HepG2 (cell line): Measurements from ENCODE around the gene MLH1. TPM values are rescaled to one million over a fixed set of nuclear protein-coding genes. Genes with fewer than 3 reads are reported as not detected.

Experiments used
- ATAC-seq: fragments of 200-7000 bp; cut with Tn5 transposase; 3 replicates; pipeline ENCODE4 v1.9.1; 2020; ENCODE audit warnings: mild to moderate bottlenecking, moderate library complexity
- BruUV-seq: library from RNA; stranded (reverse); fragments of 400-500 nt; replicated peaks from 2 replicates; lab custom pipeline; 2021; lab: Mats Ljungman, UMichigan
- CTCF ChIA-PET: fragments of 300-600 bp; formaldehyde crosslinking; extraction: SDS; loops from one replicate; lab custom pipeline; 2021; ENCODE audit warnings: low total read pairs, inconsistent platforms, low intra/inter-chr PET ratio; lab: Yijun Ruan, JAX
- POLR2A ChIA-PET: fragments of 350-600 bp; sonication (Branson Sonifier 250); formaldehyde crosslinking; loops from one replicate; lab custom pipeline; 2020; ENCODE audit warnings: antibody characterized with exemption, inconsistent platforms; lab: Yijun Ruan, JAX
- DNase-seq: peaks from one replicate; pipeline ENCODE4 v3.0.0-alpha.2; 2015; ENCODE audit warnings: low spot score
- FAIRE-seq: peaks from 3 replicates; lab custom pipeline; 2011; peaks lifted over from hg19 to GRCh38; lab: Jason Lieb, UNC
- H2AFZ ChIP-seq: one replicate; pipeline ENCODE4 v1.6.1; 2011; ENCODE audit warnings: low read length, inconsistent platforms
- H3K27ac ChIP-seq: fragments of 300-600 bp; 3 replicates; pipeline ENCODE4 v1.8.0; 2011; ENCODE audit warnings: mixed run types, mild to moderate bottlenecking, mixed read lengths, low read length, inconsistent platforms; ENCODE audit not compliant: insufficient read depth; ENCODE audit errors: extremely low read length
- H3K27me3 ChIP-seq, 2 experiments: fragments of 200-600 bp in 1 of 2; 2 replicates in 1 of 2; 3 replicates in 1 of 2; pipeline versions ENCODE4 v1.6.0 to v1.8.0; 2011; ENCODE audit warnings: low read length in 2 of 2, mild to moderate bottlenecking in 2 of 2, moderate library complexity in 2 of 2, inconsistent platforms in 1 of 2; ENCODE audit not compliant: insufficient read depth in 2 of 2, control insufficient read depth in 1 of 2
- H3K36me3 ChIP-seq, 2 experiments: fragments of 200-600 bp in 1 of 2; replicated peaks in 1 of 2; 2 replicates in 1 of 2; 3 replicates in 1 of 2; pipeline versions ENCODE4 v1.5.1 to v1.8.0; 2011; ENCODE audit warnings: low read length in 2 of 2, inconsistent platforms in 1 of 2; ENCODE audit not compliant: insufficient read depth in 2 of 2, control insufficient read depth in 1 of 2
- H3K4me1 ChIP-seq: 2 replicates; pipeline ENCODE4 v1.5.1; 2012; ENCODE audit warnings: low read length, inconsistent platforms; ENCODE audit not compliant: insufficient read depth
- H3K4me2 ChIP-seq: 2 replicates; pipeline ENCODE4 v1.6.0; 2011; ENCODE audit warnings: low read depth, low read length, inconsistent platforms
- H3K4me3 ChIP-seq, 3 experiments: fragments of 200-600 bp in 1 of 3; sonication (generic), shearing (Covaris generic) in 1 of 3; replicated peaks in 1 of 3; 2 replicates each; pipeline ENCODE4 v1.5.1; 2011 to 2016; ENCODE audit warnings: low read length in 3 of 3, inconsistent platforms in 2 of 3, low read depth in 2 of 3, mild to moderate bottlenecking in 2 of 3, control low read depth in 1 of 3, mixed read lengths in 1 of 3; ENCODE audit not compliant: insufficient read depth in 1 of 3
- H3K79me2 ChIP-seq: one replicate; pipeline ENCODE4 v1.6.1; 2011; ENCODE audit warnings: low read length, inconsistent platforms; ENCODE audit not compliant: insufficient read depth
- H3K9ac ChIP-seq: 2 replicates; pipeline ENCODE4 v1.6.0; 2011; ENCODE audit warnings: mild to moderate bottlenecking, low read depth, low read length, inconsistent platforms; ENCODE audit not compliant: insufficient read depth
- H3K9me3 ChIP-seq: 2 replicates; pipeline ENCODE4 v1.5.1; 2012; ENCODE audit warnings: mild to moderate bottlenecking, low read length
- H4K20me1 ChIP-seq: 2 replicates; pipeline ENCODE4 v1.6.0; 2011; ENCODE audit warnings: inconsistent platforms, mild to moderate bottlenecking, low read length, moderate library complexity; ENCODE audit not compliant: insufficient read depth
- ATAD3A ChIP-seq: sonication (generic); formaldehyde crosslinking; IDR thresholded peaks from 2 replicates; pipeline ENCODE4 v1.4.0; 2020; ENCODE audit warnings: missing genetic modification reagents
- ATF1 ChIP-seq: IDR thresholded peaks from 2 replicates; pipeline ENCODE4 v1.6.1; 2016; ENCODE audit warnings: mild to moderate bottlenecking, control low read depth
- GABPB1 ChIP-seq: IDR thresholded peaks from 2 replicates; pipeline ENCODE4 v1.6.1; 2016; ENCODE audit warnings: mild to moderate bottlenecking, missing genetic modification reagents, moderate library complexity, missing compliant biosample characterization
- HIC2 ChIP-seq: sonication (generic); formaldehyde crosslinking; IDR thresholded peaks from 2 replicates; pipeline ENCODE4 v1.9.0; 2022; ENCODE audit warnings: low read depth, missing genetic modification reagents
- KMT2A ChIP-seq: sonication (generic); formaldehyde crosslinking; IDR thresholded peaks from 2 replicates; pipeline ENCODE4 v1.4.0; 2020; ENCODE audit warnings: missing genetic modification reagents
- NFATC3 ChIP-seq: sonication (generic); formaldehyde crosslinking; IDR thresholded peaks from 2 replicates; pipeline ENCODE4 v1.5.1; 2020; ENCODE audit warnings: mild to moderate bottlenecking, missing genetic modification reagents
- NR0B2 ChIP-seq: sonication (generic); formaldehyde crosslinking; IDR thresholded peaks from 2 replicates; pipeline ENCODE4 v1.4.0; 2020; ENCODE audit warnings: mild to moderate bottlenecking, missing genetic modification reagents
- ONECUT2 ChIP-seq: sonication (generic); formaldehyde crosslinking; IDR thresholded peaks from 2 replicates; pipeline ENCODE4 v1.4.0; 2020; ENCODE audit warnings: missing genetic modification reagents
- RAD51 ChIP-seq: fragments of 450-650 bp; IDR thresholded peaks from 2 replicates; pipeline ENCODE4 v1.6.1; 2016; ENCODE audit warnings: borderline replicate concordance
- SNAPC2 ChIP-seq: sonication (generic); formaldehyde crosslinking; IDR thresholded peaks from 2 replicates; pipeline ENCODE4 v1.8.1; 2022; ENCODE audit warnings: mild to moderate bottlenecking, missing genetic modification reagents
- TFAP4 ChIP-seq: sonication (generic); IDR thresholded peaks from 2 replicates; pipeline ENCODE4 v1.6.1; 2016; ENCODE audit warnings: low read depth, borderline replicate concordance
- TFDP2 ChIP-seq: sonication (generic); formaldehyde crosslinking; IDR thresholded peaks from 2 replicates; pipeline ENCODE4 v1.4.0; 2020; ENCODE audit warnings: missing genetic modification reagents
- ZBTB21 ChIP-seq: sonication (generic); formaldehyde crosslinking; IDR thresholded peaks from 2 replicates; pipeline ENCODE4 v1.4.0; 2020; ENCODE audit warnings: missing genetic modification reagents
- ZNF513 ChIP-seq: sonication (generic); formaldehyde crosslinking; conservative IDR thresholded peaks from 2 replicates; pipeline ENCODE4 v1.5.0; 2020; ENCODE audit warnings: missing genetic modification reagents
- ZNF619 ChIP-seq: sonication (generic); formaldehyde crosslinking; IDR thresholded peaks from 2 replicates; pipeline ENCODE4 v1.4.0; 2020; ENCODE audit warnings: mild to moderate bottlenecking, missing genetic modification reagents
- WGBS: methylation state at CpG from one replicate; pipeline ENCODE4 v1.1.6; 2017; ENCODE audit warnings: low lambda C conversion rate; 5-methylcytosine and 5-hydroxymethylcytosine counted together
- in situ Hi-C: cut with HindIII; loops from 2 replicates; pipeline ENCODE4 v1.10.0; 2017; ENCODE audit warnings: low pct_unique_long_range_greater_than_20kb; ENCODE audit not compliant: extremely low pct_ligation_motif_present
- intact Hi-C: fragments of 100-400 bp; cut with micrococcal nuclease; formaldehyde crosslinking; loops from one replicate; pipeline ENCODE4 v1.10.0; 2022; ENCODE audit not compliant: unreplicated experiment
- polyA plus RNA-seq, 8 experiments: library from polyadenylated mRNA; depleted of rRNA in 3 of 8; stranded (reverse) in 7 of 8; unstranded in 1 of 8; fragments of >200 nt; fragmentation: Illumina TruSeq in 4 of 8; extraction: Trizol in 4 of 8; gene quantifications; 2 replicates each; pipeline versions ENCODE4 v1.2.1 to v1.2.3, GENCODE V29; 2011 to 2016; ENCODE audit warnings: low read depth in 4 of 8, missing spikeins in 1 of 8, mixed read lengths in 1 of 8; ENCODE audit not compliant: insufficient read depth in 1 of 8
- total RNA-seq, 5 experiments: library from RNA; depleted of rRNA; stranded (reverse); fragments of >200 nt; fragmentation: Illumina TruSeq; extraction: Trizol; gene quantifications; 2 replicates each; pipeline ENCODE4 v1.2.3, GENCODE V29; 2016; ENCODE audit warnings: low read depth in 1 of 5
- TF ChIP-seq, protein P1 (sequence below): IDR thresholded peaks from 2 replicates; pipeline ENCODE4 v1.6.1; 2016; ENCODE audit warnings: low read depth
- TF ChIP-seq, protein P2 (sequence below): sonication (generic); formaldehyde crosslinking; IDR thresholded peaks from 2 replicates; pipeline ENCODE4 v1.5.1; 2020; ENCODE audit warnings: missing genetic modification reagents, mild to moderate bottlenecking, borderline replicate concordance

MLH1 gene
- total and polyA plus RNA-seq, 2 of the 13 experiments (the other 11 are each of a cell fraction or from before 2014, with no cell fraction given) = 29.5 to 70.8 TPM

DNA sequence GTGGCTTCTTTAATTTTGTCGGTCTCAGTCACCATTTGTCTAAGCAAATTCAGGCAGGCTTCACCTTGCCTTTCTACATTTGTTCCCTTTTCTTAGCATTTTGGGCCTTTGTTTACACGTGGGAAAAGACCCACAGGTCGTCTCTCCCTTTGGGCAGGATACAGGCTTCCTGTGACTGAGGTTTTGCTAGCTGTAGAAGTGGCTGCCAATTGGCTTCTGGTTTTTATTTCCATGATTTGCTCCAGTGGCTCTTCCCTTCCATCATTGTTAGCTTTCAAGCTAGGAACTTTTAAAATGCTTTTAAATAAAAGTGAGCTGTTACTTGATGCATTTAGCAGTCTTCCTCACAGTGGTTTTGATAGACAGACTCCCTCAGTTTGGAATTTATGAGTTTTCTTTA, 37.3 kb downstream of the MLH1 start:
- Histone ChIP-seq H3K27ac (no peak overlapping the region), H3K27me3 (no peaks in the 10 kb centered on the region), H4K20me1 (no peaks in the 10 kb centered on the region), H3K4me1 (no peaks in the 10 kb centered on the region), H3K9ac (no peak overlapping the region), H2AFZ (no peak overlapping the region), H3K4me2 (no peak overlapping the region), H3K9me3 (no peaks in the 10 kb centered on the region), H3K4me3 (no peak overlapping the region), H3K36me3 (peaks cover 18 to 76% of the 10 kb centered on the region in 2 experiments), H3K79me2 (no peaks in the 10 kb centered on the region)
- POLR2A ChIA-PET = no interaction called here
- in situ Hi-C loops (no loop called here), intact Hi-C loops (no loop called here)
- 96% methylated on average over 3 of the region's 3 CpGs for WGBS
- CTCF ChIA-PET = no interaction called here
- DNase-seq (no peak), FAIRE-seq (no peak), ATAC-seq (no peak)
- BruUV-seq = no TSS peak
- no peak for TF ChIP-seq KMT2A
- no peak for TF ChIP-seq RAD51
- TF ChIP-seq, protein P1, sequence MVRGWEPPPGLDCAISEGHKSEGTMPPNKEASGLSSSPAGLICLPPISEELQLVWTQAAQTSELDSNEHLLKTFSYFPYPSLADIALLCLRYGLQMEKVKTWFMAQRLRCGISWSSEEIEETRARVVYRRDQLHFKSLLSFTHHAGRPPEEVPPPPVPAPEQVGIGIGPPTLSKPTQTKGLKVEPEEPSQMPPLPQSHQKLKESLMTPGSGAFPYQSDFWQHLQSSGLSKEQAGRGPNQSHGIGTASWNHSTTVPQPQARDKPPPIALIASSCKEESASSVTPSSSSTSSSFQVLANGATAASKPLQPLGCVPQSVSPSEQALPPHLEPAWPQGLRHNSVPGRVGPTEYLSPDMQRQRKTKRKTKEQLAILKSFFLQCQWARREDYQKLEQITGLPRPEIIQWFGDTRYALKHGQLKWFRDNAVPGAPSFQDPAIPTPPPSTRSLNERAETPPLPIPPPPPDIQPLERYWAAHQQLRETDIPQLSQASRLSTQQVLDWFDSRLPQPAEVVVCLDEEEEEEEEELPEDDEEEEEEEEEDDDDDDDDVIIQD (CRISPR knock-in tag) = no peak
- TF ChIP-seq ATF1 (CRISPR knock-in tag) = no peak
- TF ChIP-seq TFAP4 = no peak
- no peak for TF ChIP-seq ONECUT2 (CRISPR knock-in tag)
- TF ChIP-seq ZNF619 (CRISPR knock-in tag) = no peak
- TF ChIP-seq, protein P2, sequence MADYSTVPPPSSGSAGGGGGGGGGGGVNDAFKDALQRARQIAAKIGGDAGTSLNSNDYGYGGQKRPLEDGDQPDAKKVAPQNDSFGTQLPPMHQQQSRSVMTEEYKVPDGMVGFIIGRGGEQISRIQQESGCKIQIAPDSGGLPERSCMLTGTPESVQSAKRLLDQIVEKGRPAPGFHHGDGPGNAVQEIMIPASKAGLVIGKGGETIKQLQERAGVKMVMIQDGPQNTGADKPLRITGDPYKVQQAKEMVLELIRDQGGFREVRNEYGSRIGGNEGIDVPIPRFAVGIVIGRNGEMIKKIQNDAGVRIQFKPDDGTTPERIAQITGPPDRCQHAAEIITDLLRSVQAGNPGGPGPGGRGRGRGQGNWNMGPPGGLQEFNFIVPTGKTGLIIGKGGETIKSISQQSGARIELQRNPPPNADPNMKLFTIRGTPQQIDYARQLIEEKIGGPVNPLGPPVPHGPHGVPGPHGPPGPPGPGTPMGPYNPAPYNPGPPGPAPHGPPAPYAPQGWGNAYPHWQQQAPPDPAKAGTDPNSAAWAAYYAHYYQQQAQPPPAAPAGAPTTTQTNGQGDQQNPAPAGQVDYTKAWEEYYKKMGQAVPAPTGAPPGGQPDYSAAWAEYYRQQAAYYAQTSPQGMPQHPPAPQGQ (CRISPR knock-in tag) = no peak
- TF ChIP-seq ATAD3A (CRISPR knock-in tag) = no peak
- TF ChIP-seq NFATC3 = no peak
- no peak for TF ChIP-seq TFDP2 (CRISPR knock-in tag)
- TF ChIP-seq HIC2 (CRISPR knock-in tag) = no peak
- no peak for TF ChIP-seq ZBTB21 (CRISPR knock-in tag)
- TF ChIP-seq GABPB1 (CRISPR knock-in tag) = no peak
- TF ChIP-seq ZNF513 (CRISPR knock-in tag) = no peak
- TF ChIP-seq SNAPC2 (CRISPR knock-in tag) = no peak
- no peak for TF ChIP-seq NR0B2 (CRISPR knock-in tag)
